HG03457 (cell line): ENCODE data around the gene PSMF1.

ENCODE experiments used
- ATAC-seq: cut with Tn5 transposase; IDR thresholded peaks from one replicate; pipeline ENCODE4 v1.9.1; 2021; ENCODE audit warnings: moderate number of reproducible peaks; ENCODE audit not compliant: unreplicated experiment

The PSMF1 gene

DNA sequence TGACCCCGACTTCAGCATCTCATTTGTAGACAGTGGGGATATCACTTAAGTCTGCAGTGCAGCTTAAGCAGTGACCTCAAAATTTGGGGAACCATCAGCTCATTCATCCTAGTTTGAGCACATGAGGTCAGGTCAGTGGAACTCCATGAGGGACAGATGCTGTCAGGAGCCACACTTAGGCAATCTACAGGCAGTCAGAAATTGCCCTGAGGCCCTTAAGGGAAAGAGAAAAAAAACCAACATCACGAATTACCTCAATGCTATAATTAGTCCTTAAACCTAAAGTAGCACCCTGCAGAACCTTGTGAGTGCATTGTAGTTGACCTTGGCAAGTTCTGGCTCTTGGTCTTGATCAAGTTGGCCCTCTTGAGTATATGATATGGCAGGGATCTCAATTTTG lies 45.3 kb downstream of the PSMF1 start:
- ATAC-seq: no peak

GRCh38 chr20:1164871-1165270 lies 46.5 kb downstream of the PSMF1 start:
- no peak for ATAC-seq

- ATAC-seq: no peak
These were observed 47.1 kb downstream of the PSMF1 start for GRCh38 chr20:1165521-1165920.

DNA sequence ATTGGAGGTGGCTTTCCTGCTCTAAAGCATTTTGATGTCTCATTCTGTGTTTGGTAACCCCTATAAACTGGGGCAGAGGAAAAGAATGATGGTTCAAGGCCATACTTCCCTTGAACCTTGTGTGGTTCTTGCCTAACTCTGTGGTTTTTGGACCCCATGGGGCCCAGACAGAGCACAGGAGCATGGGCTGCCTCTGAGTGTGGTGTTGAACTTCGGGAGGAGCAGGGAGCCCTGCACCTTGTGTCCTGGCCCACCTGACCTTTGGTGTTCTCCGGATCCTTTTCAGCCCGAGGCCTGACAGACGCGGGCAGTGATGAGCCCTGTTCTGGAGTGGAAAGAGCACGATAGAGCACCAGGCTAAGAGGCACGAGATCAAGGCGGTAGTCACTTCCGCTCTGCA lies 47.5 kb downstream of the PSMF1 start:
- no peak for ATAC-seq

GRCh38 chr20:1166948-1167720 lies 48.7 kb downstream of the PSMF1 start:
- no peak for ATAC-seq

DNA sequence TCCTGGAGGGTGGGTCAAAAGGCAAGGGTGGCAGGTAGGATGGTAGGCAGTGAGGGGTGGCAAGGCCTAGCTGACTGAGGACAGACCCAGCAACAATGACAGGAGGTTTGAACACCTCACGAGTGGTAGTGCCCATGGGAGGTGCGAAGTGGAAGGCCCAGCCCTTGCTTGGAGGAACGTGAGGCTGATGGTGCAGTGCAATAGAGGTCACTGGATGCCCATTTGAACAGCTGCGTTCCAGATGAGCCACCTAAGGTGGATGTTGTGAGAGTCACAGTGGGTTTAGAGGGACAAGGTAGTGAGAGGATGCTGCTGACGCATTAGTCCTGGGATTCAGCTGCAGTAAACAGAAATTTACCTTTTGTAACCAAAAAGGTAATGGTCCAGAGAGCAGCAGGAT lies 50.8 kb downstream of the PSMF1 start:
- ATAC-seq: no peak

GRCh38 chr20:1171461-1172093 lies 53.2 kb downstream of the PSMF1 start:
- ATAC-seq: no peak

- ATAC-seq: no peak
These were observed 55.3 kb downstream of the PSMF1 start for GRCh38 chr20:1173698-1174097.

DNA sequence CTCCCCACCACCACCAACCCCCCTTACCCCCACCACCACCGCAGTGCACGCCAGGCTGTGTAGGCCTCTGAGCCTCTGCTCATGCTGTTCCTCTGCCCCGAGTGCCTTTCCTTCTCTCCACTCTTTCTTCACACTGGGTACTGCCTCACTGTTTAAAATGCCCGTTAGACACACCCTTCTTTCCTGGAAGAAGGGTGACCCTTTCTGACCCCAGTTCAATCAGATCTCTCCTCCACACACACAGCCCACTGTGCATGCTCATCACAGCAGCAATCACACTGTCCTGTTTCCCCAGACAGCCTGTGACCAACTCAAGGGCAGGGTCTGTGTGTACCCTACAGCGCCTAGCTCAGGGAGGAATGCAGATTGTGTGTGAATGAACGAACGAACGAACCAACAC lies 56.4 kb downstream of the PSMF1 start:
- ATAC-seq: no peak

DNA sequence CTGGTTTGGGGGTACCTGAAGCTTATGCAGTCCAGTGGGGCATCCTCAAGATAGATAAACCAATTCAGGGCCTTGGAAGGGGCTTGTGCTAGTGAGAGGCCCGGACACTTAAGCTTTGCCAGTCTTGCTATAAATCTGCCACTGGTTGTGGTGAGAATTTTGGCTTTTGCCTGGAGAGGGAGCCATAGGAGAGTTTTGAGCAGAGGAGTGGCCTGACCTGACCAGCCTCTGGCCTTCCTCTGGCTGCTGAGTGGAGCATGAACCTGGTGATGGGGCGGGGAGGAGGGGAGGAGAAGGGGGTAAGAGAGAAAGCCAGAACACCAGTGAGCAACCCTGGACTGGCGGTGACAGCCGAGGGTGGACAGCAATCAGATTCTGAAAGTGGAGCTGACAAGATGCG lies 59.3 kb downstream of the PSMF1 start:
- no peak for ATAC-seq

DNA sequence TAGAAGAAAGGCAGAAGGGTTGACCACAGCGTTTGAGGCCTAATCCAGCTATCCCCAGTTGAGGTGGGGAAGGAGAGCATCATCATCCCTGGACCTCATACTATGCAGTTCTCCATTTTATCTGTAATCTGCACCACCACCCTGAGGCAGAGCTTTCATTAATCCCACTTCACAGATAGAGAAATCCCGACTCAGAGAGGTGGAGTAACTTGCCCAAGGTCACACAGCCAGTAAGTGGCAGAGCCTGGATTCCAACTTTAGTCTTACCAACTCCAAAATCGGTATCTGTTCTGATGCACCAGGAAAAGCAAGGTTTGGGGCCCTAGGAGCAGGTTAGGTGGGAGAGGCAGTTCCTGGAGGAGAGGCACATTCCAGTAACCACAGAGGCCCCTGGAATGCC lies 59.7 kb downstream of the PSMF1 start:
- ATAC-seq: no peak

GRCh38 chr20:1178623-1179022 lies 60.2 kb downstream of the PSMF1 start:
- no peak for ATAC-seq

GRCh38 chr20:1180949-1181348 lies 62.5 kb downstream of the PSMF1 start:
- no peak for ATAC-seq

- ATAC-seq: no peak
These were observed 63.7 kb downstream of the PSMF1 start for GRCh38 chr20:1182106-1182505.

DNA sequence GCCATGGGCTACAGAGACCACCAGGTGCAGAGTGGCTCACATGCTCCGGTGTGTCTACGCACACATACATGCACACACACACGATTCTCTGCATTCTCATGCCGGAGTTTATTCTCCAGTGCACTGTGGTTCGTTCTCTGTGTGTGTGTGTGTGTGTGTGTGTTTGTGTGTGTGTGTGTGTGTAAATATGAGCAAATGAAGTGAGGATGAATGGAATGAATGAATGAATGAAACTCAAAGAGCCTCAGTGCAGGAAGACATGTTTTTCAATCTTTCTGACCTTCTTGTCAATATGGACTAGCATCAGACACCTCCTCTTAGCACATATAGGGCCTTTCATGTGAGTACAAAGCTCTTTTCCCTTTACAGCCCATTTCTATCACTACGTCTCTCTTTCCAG lies 64.8 kb downstream of the PSMF1 start:
- no peak for ATAC-seq

GRCh38 chr20:1184260-1184637 lies 65.8 kb downstream of the PSMF1 start:
- ATAC-seq: no peak

DNA sequence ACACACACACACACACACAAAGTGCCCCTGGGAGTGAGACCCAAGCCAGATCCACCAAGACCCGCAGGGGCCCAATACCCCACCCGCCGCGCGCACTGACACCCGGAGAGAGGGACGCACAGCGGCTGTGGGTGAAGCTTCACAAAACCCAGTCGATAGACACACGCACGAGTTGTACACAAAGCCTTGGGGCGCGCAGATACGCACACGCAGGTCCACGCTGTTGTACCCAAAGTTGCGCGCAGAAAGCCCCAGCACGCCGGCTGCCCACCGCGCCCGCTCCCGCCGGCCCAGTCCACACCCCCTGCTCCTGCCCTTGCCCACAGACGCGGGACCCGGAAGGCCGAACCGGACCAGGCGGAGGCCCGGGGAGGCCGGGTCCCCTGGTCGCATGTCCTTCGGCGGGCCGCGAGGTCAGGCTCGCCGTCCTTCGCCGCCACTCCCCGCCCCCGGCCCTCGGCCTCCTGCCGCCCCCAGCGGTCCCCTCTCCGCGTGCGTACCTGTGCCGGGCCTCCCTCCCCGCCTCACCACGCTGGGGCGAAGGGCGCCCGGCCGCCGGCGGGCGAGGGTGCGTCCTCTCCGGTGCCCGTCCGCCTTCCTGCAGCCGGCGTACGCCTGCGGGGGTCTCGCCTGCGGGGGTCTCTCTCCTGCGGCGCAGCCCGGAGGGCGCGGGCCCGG lies 66.4 kb downstream of the PSMF1 start, which contains the start of gene TMEM74B:
TSS of gene TMEM74B (minus strand) at position 344 of the 678 bp plus-strand sequence. CDS start 1,180 bp downstream, outside the sequence.
- no peak for ATAC-seq

GRCh38 chr20:1185316-1185741 lies 66.9 kb downstream of the PSMF1 start:
- ATAC-seq: no peak

GRCh38 chr20:1185790-1186334 lies 67.5 kb downstream of the PSMF1 start:
- ATAC-seq: no peak

DNA sequence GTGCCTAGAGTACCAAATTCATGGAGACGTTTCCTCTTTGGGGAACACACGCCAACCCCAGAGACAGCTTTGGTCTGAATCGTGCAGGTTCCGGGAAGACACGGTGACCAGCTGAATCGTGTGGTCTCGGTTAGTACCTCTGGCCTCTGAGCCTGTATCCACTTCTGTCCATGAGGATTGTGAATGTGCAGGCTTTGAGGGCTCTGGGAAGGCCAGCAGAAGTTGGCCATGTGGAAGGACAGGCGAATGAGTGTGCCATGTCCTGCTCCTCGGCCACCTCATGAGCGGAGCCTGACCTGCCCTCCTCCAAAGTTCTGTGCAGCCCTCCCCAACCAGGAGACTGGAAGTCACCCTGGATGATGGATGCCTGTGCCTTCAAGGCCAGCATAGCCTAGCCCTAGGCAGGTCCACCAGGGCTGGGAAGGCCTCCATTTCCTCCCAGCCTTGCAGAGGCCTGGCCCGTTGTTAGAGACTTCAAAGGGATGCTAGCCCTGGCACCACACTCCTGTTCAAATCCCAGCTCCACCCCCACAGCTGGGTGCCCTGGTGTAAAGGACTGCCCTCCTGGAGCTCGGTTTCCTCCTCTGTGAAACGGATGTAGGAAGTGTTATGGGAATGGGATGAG lies 68.1 kb downstream of the PSMF1 start:
- ATAC-seq: no peak

DNA sequence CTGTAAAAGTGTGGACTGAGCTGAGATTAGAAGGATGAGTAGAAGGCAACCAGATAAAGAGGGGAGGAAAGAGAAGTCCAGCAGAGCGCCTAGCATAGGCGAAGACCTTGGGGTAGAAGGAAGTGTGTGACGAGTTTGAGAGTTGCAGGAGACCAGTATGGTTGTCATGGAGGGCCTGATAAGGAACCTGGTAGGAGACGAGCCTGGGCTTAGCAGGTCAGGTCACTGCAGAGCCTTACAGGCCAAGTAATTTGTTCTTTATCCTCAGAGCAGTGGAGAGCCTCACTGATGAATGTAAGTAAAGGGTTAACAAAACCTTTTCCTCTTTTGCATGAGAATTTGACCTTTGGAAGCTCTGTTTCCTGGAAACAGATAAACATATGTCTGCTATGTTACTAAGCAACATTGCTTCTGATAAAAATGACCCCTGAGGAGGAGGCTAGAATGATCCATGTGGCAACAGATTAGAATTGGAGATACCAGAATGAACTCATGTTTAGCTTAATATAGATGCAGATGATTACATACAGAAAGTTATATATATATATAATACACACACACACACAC lies 69.3 kb downstream of the PSMF1 start:
- no peak for ATAC-seq
